HG03280 (cell line): Measurements from ENCODE around the gene LHX8.

Source experiments
- ATAC-seq: cut with Tn5 transposase; IDR thresholded peaks from one replicate; pipeline ENCODE4 v1.9.1; 2021; ENCODE audit warnings: mild to moderate bottlenecking, moderate library complexity; ENCODE audit not compliant: unreplicated experiment

LHX8 gene

GRCh38 chr1:75203415-75204277 is 69.5 kb downstream of the LHX8 start:
- peak; percentile 93 for ATAC-seq

- no peak for ATAC-seq
Measured at GRCh38 chr1:75208862-75209261, 74.7 kb downstream of the LHX8 start.
